Activated CD4-positive, alpha-beta T cell treated with anti-CD3 and anti-CD28 coated beads for 36 hours (primary cell): Measurements from ENCODE around the gene TBL2. TPM values are rescaled to one million over a fixed set of nuclear protein-coding genes. Genes with fewer than 3 reads are reported as not detected.
"Not testable (repeated sequence)": the region's sequence is repeated elsewhere in the genome, so short reads cannot be mapped to it uniquely, and the experiment has no call there.

Experiments
- ATAC-seq: fragments of 200-7000 bp; cut with Tn5 transposase; one replicate; pipeline ENCODE4 v1.10.0; 2021; ENCODE audit warnings: mild to moderate bottlenecking, moderate library complexity
- CTCF ChIA-PET: fragments of 350-600 bp; sonication (Branson Sonifier 250); formaldehyde crosslinking; loops from one replicate; lab custom pipeline; 2021; ENCODE audit warnings: antibody characterized with exemption; lab: Charles Lee
- POLR2A ChIA-PET: fragments of 350-600 bp; sonication (Branson Sonifier 250); formaldehyde crosslinking; loops from one replicate; lab custom pipeline; 2021; ENCODE audit warnings: antibody characterized with exemption, inconsistent platforms; lab: Charles Lee
- DNase-seq: peaks from one replicate; pipeline ENCODE4 v3.0.0-alpha.2; 2020
- H3K27ac Mint-ChIP-seq: one replicate; pipeline ENCODE4 v1.8.0; 2021; ENCODE audit warnings: mixed read lengths
- H3K27me3 Mint-ChIP-seq: one replicate; pipeline ENCODE4 v1.8.0; 2021; ENCODE audit warnings: mixed read lengths
- H3K36me3 Mint-ChIP-seq: one replicate; pipeline ENCODE4 v1.8.0; 2021; ENCODE audit warnings: low read depth, mixed read lengths
- H3K4me1 Mint-ChIP-seq: one replicate; pipeline ENCODE4 v1.8.0; 2021; ENCODE audit warnings: mixed read lengths
- H3K4me3 Mint-ChIP-seq: one replicate; pipeline ENCODE4 v1.8.0; 2021; ENCODE audit warnings: mild to moderate bottlenecking, moderate library complexity, mixed read lengths
- H3K9me3 Mint-ChIP-seq: one replicate; pipeline ENCODE4 v1.8.0; 2021; ENCODE audit warnings: low read depth, mixed read lengths
- intact Hi-C, 2 experiments: fragments of 100-400 bp; cut with DNase I in 1 of 2; cut with micrococcal nuclease in 1 of 2; formaldehyde crosslinking; loops; one replicate each; pipeline versions ENCODE4 v1.14.2 to v1.15.1; 2022 to 2024; cut with DNase I, micrococcal nuclease
- total RNA-seq, 2 experiments: library from RNA; stranded (reverse); gene quantifications; one replicate each; pipeline ENCODE4 v1.2.3, GENCODE V29; 2021

Gene TBL2
- total RNA-seq, 2 experiments from 2014 or later, result 30.6 to 34.7 TPM

DNA sequence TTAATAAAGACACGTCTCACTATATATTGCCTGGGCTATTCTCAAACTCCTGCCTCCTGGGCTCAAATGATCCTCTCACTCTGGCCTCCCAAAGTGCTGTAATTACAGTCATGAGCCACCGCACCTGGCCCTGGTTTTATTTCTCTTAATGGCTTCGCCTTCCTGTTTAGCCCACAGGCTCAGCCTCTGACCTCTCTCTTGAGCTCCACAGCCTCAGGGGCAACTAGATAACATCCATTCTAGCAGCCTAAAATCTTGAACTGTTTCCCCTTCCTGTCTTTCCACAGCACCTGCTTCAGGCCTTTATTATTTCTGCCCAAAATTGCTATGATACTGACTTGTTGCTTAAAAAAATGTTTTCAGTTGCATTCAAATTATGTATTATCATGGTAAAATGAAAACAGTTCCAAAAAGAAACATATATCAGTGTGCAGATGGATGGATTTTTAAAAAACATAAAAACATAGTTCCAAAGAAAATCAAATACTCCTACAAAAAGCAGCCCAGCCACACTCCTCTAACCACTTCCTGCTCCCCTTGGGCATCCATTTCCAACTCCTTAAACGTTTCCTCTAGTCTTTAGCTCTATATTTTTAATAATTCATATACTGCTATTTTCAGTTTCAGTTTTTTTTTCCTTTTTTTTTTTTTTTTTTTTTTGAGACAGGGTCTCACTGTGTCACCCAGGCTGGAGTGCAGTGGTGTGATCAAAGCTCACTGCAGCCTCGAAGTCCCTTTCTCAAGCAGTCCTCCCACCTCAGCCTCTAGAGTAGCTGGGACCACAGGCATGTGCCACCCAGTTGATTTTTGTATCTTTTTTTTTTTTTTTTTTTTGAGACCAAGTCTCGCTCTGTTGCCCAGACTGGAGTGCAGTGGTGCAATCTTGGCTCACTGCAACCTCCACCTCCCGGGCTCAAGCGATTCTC lies 51.2 kb downstream of the TBL2 start:
- peaks cover under 1% of the 10 kb centered on the region for H3K36me3 Mint-ChIP-seq
- no peak overlapping the region for H3K4me3 Mint-ChIP-seq
- ATAC-seq, result no peak
- intact Hi-C loops, result loop anchor here in 1 of 2 experiments (10.0 kb wide), 1 partner anchor 328 kb away; no protein-coding TSS in a partner anchor
- peak; percentile 33 for DNase-seq
- ChIA-PET CTCF (interaction anchor here (1.0 kb wide), 2 partner anchors 8 to 12 kb away, joined by 3 read pairs; no protein-coding TSS in a partner anchor), POLR2A (interaction anchor here (1.1 kb wide), 1 partner anchor 23 kb away, joined by 3 read pairs; no protein-coding TSS in a partner anchor)
- H3K4me1 Mint-ChIP-seq, result peaks cover 37% of the 10 kb centered on the region
- no peaks in the 10 kb centered on the region for H3K9me3 Mint-ChIP-seq
- H3K27me3 Mint-ChIP-seq, result no peaks in the 10 kb centered on the region
- peak overlapping the region; percentile 90 for H3K27ac Mint-ChIP-seq

GRCh38 chr7:73526158-73526494 lies 52.3 kb downstream of the TBL2 start:
- H3K27ac Mint-ChIP-seq, H3K36me3 Mint-ChIP-seq, H3K9me3 Mint-ChIP-seq, H3K4me3 Mint-ChIP-seq, DNase-seq, ATAC-seq, H3K27me3 Mint-ChIP-seq, CTCF ChIA-PET: not testable (repeated sequence)
- POLR2A ChIA-PET, result interaction anchor here (1.1 kb wide), 1 partner anchor 24 kb away, joined by 3 read pairs; no protein-coding TSS in a partner anchor
- H3K4me1 Mint-ChIP-seq, result peaks cover 37% of the 10 kb centered on the region
- intact Hi-C loops, result loop anchor here in 1 of 2 experiments (10.0 kb wide), 1 partner anchor 329 kb away; no protein-coding TSS in a partner anchor

DNA sequence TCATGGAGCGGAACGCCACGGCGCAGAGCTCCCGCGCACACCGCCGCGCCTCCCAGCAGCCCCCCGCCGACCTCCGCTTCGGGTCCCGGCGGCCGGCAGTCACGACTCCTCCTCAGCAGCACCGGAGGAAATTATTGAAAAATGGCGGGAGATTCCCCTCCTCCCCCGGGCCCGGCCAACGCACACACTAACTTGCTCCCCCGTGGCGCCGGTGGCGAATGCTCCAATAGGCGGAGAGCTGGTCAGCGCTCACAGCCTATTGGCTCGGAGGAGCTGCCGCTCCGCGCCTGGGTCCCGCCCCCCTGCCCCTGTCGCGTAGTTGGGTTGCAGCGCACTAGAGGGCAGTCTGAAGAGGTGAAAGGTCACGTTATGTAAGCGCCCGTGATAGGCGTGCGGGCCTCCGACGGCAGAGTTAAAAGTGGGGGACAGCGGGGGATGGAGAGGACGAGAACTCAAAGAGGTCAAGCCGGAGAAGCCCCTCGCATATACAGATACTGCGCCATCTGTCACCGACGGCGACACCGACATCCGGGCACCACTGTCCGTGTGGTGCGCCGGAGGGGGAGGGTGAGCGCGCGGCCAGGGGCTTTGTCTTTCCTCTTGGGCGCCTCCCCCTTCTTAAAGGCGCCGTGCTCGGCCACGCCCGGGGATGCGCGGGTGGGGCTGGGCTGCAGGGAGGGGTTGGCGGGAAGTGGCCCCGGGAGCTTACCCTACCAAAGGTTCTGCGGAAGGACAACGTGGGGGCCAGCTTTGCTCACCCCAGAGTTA lies 56.1 kb downstream of the TBL2 start, which contains the start of gene BAZ1B:
BAZ1B (minus strand) TSS at position 189 of the 768 bp plus-strand sequence. CDS start 360 bp downstream, outside the sequence.
- DNase-seq (peak; percentile 99), ATAC-seq (peak; percentile 95)
- H3K9me3 Mint-ChIP-seq, result no peaks in the 10 kb centered on the region
- intact Hi-C loops, result loop anchor here (1.0 to 10.0 kb wide), 11 partner anchors 35 to 1135 kb away; partner anchors contain the start of genes BCL7B (in 2 of the 2), TBL2 (in 2 of the 2), ABHD11 (in 1 of the 2) and BUD23 (in 1 of the 2)
- H3K4me3 Mint-ChIP-seq, result peak within 1 kb of the TSS; percentile 99
- peak within 1 kb of the TSS; percentile 98 for H3K27ac Mint-ChIP-seq
- H3K4me1 Mint-ChIP-seq, result peaks cover 53% of the 10 kb centered on the region
- ChIA-PET CTCF (interaction anchor here (0.5 to 1.0 kb wide), 5 partner anchors 35 to 1104 kb away, joined by 3 to 4 read pairs (median 3); partner anchors contain the start of gene BCL7B), POLR2A (interaction anchor here (0.5 to 2.5 kb wide), 17 partner anchors 9 to 216 kb away, joined by 3 to 16 read pairs (median 3); partner anchors contain the start of genes ABHD11, BCL7B and TBL2)
- H3K27me3 Mint-ChIP-seq, result no peaks in the 10 kb centered on the region
- H3K36me3 Mint-ChIP-seq, result peaks cover 31% of the 10 kb centered on the region

- H3K36me3 Mint-ChIP-seq, result peaks cover 37% of the 10 kb centered on the region
- intact Hi-C loops, result loop anchor here (1.0 to 10.0 kb wide), 11 partner anchors 36 to 1136 kb away; partner anchors contain the start of genes BCL7B (in 2 of the 2), TBL2 (in 2 of the 2), ABHD11 (in 1 of the 2) and BUD23 (in 1 of the 2)
- ChIA-PET POLR2A (interaction anchor here (0.5 to 2.5 kb wide), 5 partner anchors 35 to 1136 kb away, joined by 3 to 16 read pairs (median 5); partner anchors contain the start of genes BCL7B and TBL2), CTCF (interaction anchor here (0.5 to 1.1 kb wide), 2 partner anchors 14 to 167 kb away, joined by 3 read pairs; no protein-coding TSS in a partner anchor)
- no peak overlapping the region for H3K27ac Mint-ChIP-seq
- peaks cover 50% of the 10 kb centered on the region for H3K4me1 Mint-ChIP-seq
- peak; percentile 45 for ATAC-seq
- no peaks in the 10 kb centered on the region for H3K9me3 Mint-ChIP-seq
- DNase-seq, result peak; percentile 85
- no peaks in the 10 kb centered on the region for H3K27me3 Mint-ChIP-seq
- H3K4me3 Mint-ChIP-seq, result peak overlapping the region; percentile 94
Observed at GRCh38 chr7:73521636-73522104, 56.7 kb downstream of the TBL2 start.

- H3K36me3 Mint-ChIP-seq, result peaks cover 38% of the 10 kb centered on the region
- intact Hi-C loops, result loop anchor here (5.0 to 10.0 kb wide), 3 partner anchors 321 to 1136 kb away; partner anchors contain the start of genes GTF2I (in 1 of the 2) and METTL27 (in 1 of the 2)
- no peaks in the 10 kb centered on the region for H3K27me3 Mint-ChIP-seq
- ChIA-PET POLR2A (interaction anchor here (0.6 to 2.5 kb wide), 2 partner anchors 36 to 1137 kb away, joined by 4 to 16 read pairs; partner anchors contain the start of gene BCL7B), CTCF (interaction anchor here (0.7 to 1.1 kb wide), 2 partner anchors 13 to 204 kb away, joined by 3 read pairs; no protein-coding TSS in a partner anchor)
- peaks cover 50% of the 10 kb centered on the region for H3K4me1 Mint-ChIP-seq
- peak overlapping the region; percentile 98 for H3K27ac Mint-ChIP-seq
- peak; percentile 39 for DNase-seq
- no peaks in the 10 kb centered on the region for H3K9me3 Mint-ChIP-seq
- ATAC-seq, result no peak
- peak overlapping the region; percentile 99 for H3K4me3 Mint-ChIP-seq
Observed at GRCh38 chr7:73520673-73521635, 57.4 kb downstream of the TBL2 start.

- no peaks in the 10 kb centered on the region for H3K27me3 Mint-ChIP-seq
- POLR2A ChIA-PET, result interaction anchor here (0.7 kb wide), 1 partner anchor 641 kb away, joined by 4 read pairs; no protein-coding TSS in a partner anchor
- DNase-seq (peak; percentile 61), ATAC-seq (no peak)
- CTCF ChIA-PET, result interaction anchor here (0.6 to 0.7 kb wide), 3 partner anchors 15 to 205 kb away, joined by 3 to 4 read pairs (median 3); no protein-coding TSS in a partner anchor
- H3K36me3 Mint-ChIP-seq, result peaks cover 43% of the 10 kb centered on the region
- peaks cover 46% of the 10 kb centered on the region for H3K4me1 Mint-ChIP-seq
- H3K27ac Mint-ChIP-seq, result peak overlapping the region; percentile 98
- intact Hi-C loops, result loop anchor here (5.0 to 10.0 kb wide), 3 partner anchors 322 to 1137 kb away; partner anchors contain the start of genes GTF2I (in 1 of the 2) and METTL27 (in 1 of the 2)
- H3K4me3 Mint-ChIP-seq, result peak overlapping the region; percentile 99
- no peaks in the 10 kb centered on the region for H3K9me3 Mint-ChIP-seq
Observed at GRCh38 chr7:73519867-73520672, 58.3 kb downstream of the TBL2 start.

DNA sequence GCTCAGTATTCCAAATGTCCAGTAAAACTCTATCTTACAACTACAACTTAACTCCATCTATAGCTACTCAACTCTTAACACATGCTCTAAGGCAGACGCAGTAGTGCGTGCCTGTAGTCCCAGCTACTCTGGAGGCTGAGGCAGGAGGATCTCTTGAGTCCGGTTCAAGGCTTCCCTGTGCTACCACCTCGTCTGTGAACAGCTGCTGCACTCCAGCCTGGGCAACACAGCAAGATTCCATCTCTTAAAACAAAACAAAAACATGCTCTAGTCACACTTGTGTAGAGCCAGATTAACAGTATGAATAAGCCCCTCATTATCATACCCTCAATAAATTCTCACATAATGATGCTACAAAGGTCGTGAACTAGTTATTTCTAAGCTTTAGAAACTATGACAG lies 59.9 kb downstream of the TBL2 start:
- no peak for DNase-seq

More for the DNA sequence above, 59.9 kb downstream of the TBL2 start:
- CTCF ChIA-PET, result interaction anchor here (0.6 to 2.0 kb wide), 5 partner anchors 10 to 207 kb away, joined by 3 to 5 read pairs (median 4); no protein-coding TSS in a partner anchor
- no peak for ATAC-seq
- POLR2A ChIA-PET, result interaction anchor here (0.6 to 0.7 kb wide), 2 partner anchors 38 to 65 kb away, joined by 3 read pairs; no protein-coding TSS in a partner anchor
- H3K36me3 Mint-ChIP-seq, result peaks cover 55% of the 10 kb centered on the region
- H3K27ac Mint-ChIP-seq, result peak overlapping the region; percentile 9
- H3K9me3 Mint-ChIP-seq, result no peaks in the 10 kb centered on the region
- peaks cover 47% of the 10 kb centered on the region for H3K4me1 Mint-ChIP-seq
- H3K27me3 Mint-ChIP-seq, result no peaks in the 10 kb centered on the region
- intact Hi-C loops, result no loop called here
- H3K4me3 Mint-ChIP-seq, result peak overlapping the region; percentile 99
